Skeletal muscle tissue (tissue), 4 donors: ENCODE measurements around the gene HOXA4. TPM values are rescaled to one million over a fixed set of nuclear protein-coding genes. Genes with fewer than 3 reads are reported as not detected.
A peak's percentile ranks its signal among the peaks of the same experiment; 100 is the strongest.

Experiments
- H3K27ac ChIP-seq: one replicate; pipeline ENCODE4 v1.7.0; 2013; ENCODE audit warnings: mild to moderate bottlenecking, low read depth, low read length, inconsistent platforms
- H3K27me3 ChIP-seq, 3 donors: one replicate each; pipeline ENCODE4 v1.7.0; 2013; ENCODE audit warnings: low read length in 3 of 3; ENCODE audit not compliant: control insufficient read depth in 3 of 3, insufficient read depth in 3 of 3
- H3K36me3 ChIP-seq, 3 donors: one replicate each; pipeline ENCODE4 v1.7.0; 2013; ENCODE audit warnings: low read length in 3 of 3; ENCODE audit not compliant: control insufficient read depth in 3 of 3, insufficient read depth in 3 of 3
- H3K4me1 ChIP-seq, 3 donors: one replicate each; pipeline ENCODE4 v1.7.0; 2013; ENCODE audit warnings: low read length in 3 of 3, mild to moderate bottlenecking in 3 of 3; ENCODE audit not compliant: control insufficient read depth in 3 of 3, insufficient read depth in 3 of 3
- H3K4me3 ChIP-seq, 3 donors: one replicate each; pipeline ENCODE4 v1.7.0; 2013; ENCODE audit warnings: low read length in 3 of 3
- H3K9ac ChIP-seq, 3 donors: one replicate each; pipeline ENCODE4 v1.7.0; 2013; ENCODE audit warnings: low read length in 3 of 3, mild to moderate bottlenecking in 3 of 3, moderate library complexity in 2 of 3, low read depth in 1 of 3
- H3K9me3 ChIP-seq, 3 donors: one replicate each; pipeline ENCODE4 v1.7.0; 2013; ENCODE audit warnings: low read length in 3 of 3; ENCODE audit not compliant: control insufficient read depth in 3 of 3
- total RNA-seq: library from RNA; depleted of rRNA; stranded (reverse); fragments of >200 nt; gene quantifications from one replicate; pipeline ENCODE4 v1.2.3, GENCODE V29; 2014
- donor health status: Osteomylitis.

HOXA4 gene
- total RNA-seq, 1 donor from 2014 or later = 2.1 TPM

GRCh38 chr7:27111751-27112277, 18.7 kb downstream of the HOXA4 start:
- H3K4me1 ChIP-seq = peaks cover 27 to 38% (median 35%) of the 10 kb centered on the region in 3 donors
- H3K27ac ChIP-seq = peak overlapping the region; percentile 77
- H3K4me3 ChIP-seq = no peak overlapping the region
- H3K27me3 ChIP-seq = no peaks in the 10 kb centered on the region
- H3K36me3 ChIP-seq = peaks cover 0 to 4% (median 0%) of the 10 kb centered on the region in 3 donors
- H3K9ac ChIP-seq = no peak overlapping the region
- H3K9me3 ChIP-seq = no peaks in the 10 kb centered on the region

GRCh38 chr7:27111042-27111750, 19.4 kb downstream of the HOXA4 start:
- H3K4me3 ChIP-seq = peak overlapping the region in 2 of 3 donors; percentile 51 to 56
- no peaks in the 10 kb centered on the region for H3K27me3 ChIP-seq
- H3K4me1 ChIP-seq = peaks cover 30 to 43% (median 40%) of the 10 kb centered on the region in 3 donors
- H3K27ac ChIP-seq = peak overlapping the region; percentile 77
- H3K9ac ChIP-seq = peak overlapping the region in 1 of 3 donors; percentile 59
- peaks cover 0 to 4% (median 0%) of the 10 kb centered on the region in 3 donors for H3K36me3 ChIP-seq
- no peaks in the 10 kb centered on the region for H3K9me3 ChIP-seq

GRCh38 chr7:27110186-27111031, 20.1 kb downstream of the HOXA4 start:
- H3K9me3 ChIP-seq = no peaks in the 10 kb centered on the region
- H3K4me1 ChIP-seq = peaks cover 34 to 49% (median 42%) of the 10 kb centered on the region in 3 donors
- peak overlapping the region; percentile 6 to 56 (median 51) for H3K4me3 ChIP-seq
- H3K36me3 ChIP-seq = peaks cover 0 to 4% (median 0%) of the 10 kb centered on the region in 3 donors
- H3K9ac ChIP-seq = peak overlapping the region in 1 of 3 donors; percentile 59
- H3K27me3 ChIP-seq = no peaks in the 10 kb centered on the region
- H3K27ac ChIP-seq = peak overlapping the region; percentile 77

GRCh38 chr7:27109466-27110185, 20.9 kb downstream of the HOXA4 start:
- Histone ChIP-seq H3K9ac (no peak overlapping the region), H3K27me3 (no peaks in the 10 kb centered on the region), H3K27ac (no peak overlapping the region), H3K4me1 (peaks cover 34 to 49% (median 38%) of the 10 kb centered on the region in 3 donors), H3K36me3 (peaks cover 0 to 4% (median 0%) of the 10 kb centered on the region in 3 donors), H3K9me3 (no peaks in the 10 kb centered on the region), H3K4me3 (peak overlapping the region in 1 of 3 donors; percentile 6)

GRCh38 chr7:27108390-27109127, 22.0 kb downstream of the HOXA4 start:
- H3K36me3 ChIP-seq = peaks cover 0 to 4% (median 0%) of the 10 kb centered on the region in 3 donors
- peak overlapping the region; percentile 61 for H3K27ac ChIP-seq
- H3K27me3 ChIP-seq = peaks cover 0 to 3% (median 0%) of the 10 kb centered on the region in 3 donors
- peak overlapping the region in 1 of 3 donors; percentile 16 for H3K9ac ChIP-seq
- no peaks in the 10 kb centered on the region for H3K9me3 ChIP-seq
- peaks cover 29 to 47% (median 32%) of the 10 kb centered on the region in 3 donors for H3K4me1 ChIP-seq
- H3K4me3 ChIP-seq = peak overlapping the region in 1 of 3 donors; percentile 41

GRCh38 chr7:27107391-27108381, 22.9 kb downstream of the HOXA4 start:
- Histone ChIP-seq H3K4me1 (peaks cover 22 to 42% (median 26%) of the 10 kb centered on the region in 3 donors), H3K4me3 (peak overlapping the region in 1 of 3 donors; percentile 14), H3K9me3 (no peaks in the 10 kb centered on the region), H3K9ac (no peak overlapping the region), H3K27ac (peak overlapping the region; percentile 61), H3K27me3 (peaks cover 0 to 3% (median 0%) of the 10 kb centered on the region in 3 donors), H3K36me3 (peaks cover 0 to 4% (median 0%) of the 10 kb centered on the region in 3 donors)

- peaks cover 22 to 35% (median 24%) of the 10 kb centered on the region in 3 donors for H3K4me1 ChIP-seq
- peaks cover 0 to 3% (median 0%) of the 10 kb centered on the region in 3 donors for H3K27me3 ChIP-seq
- H3K27ac ChIP-seq = peak overlapping the region; percentile 54
- peak overlapping the region; percentile 69 to 72 (median 69) for H3K9ac ChIP-seq
- peaks cover 0 to 4% (median 0%) of the 10 kb centered on the region in 3 donors for H3K36me3 ChIP-seq
- H3K4me3 ChIP-seq = peak overlapping the region; percentile 65 to 71 (median 68)
- no peaks in the 10 kb centered on the region for H3K9me3 ChIP-seq
These were observed 23.7 kb downstream of the HOXA4 start for GRCh38 chr7:27106901-27107240.

GRCh38 chr7:27106181-27106900, 24.2 kb downstream of the HOXA4 start:
- peaks cover 19 to 29% (median 21%) of the 10 kb centered on the region in 3 donors for H3K4me1 ChIP-seq
- H3K27ac ChIP-seq = peak overlapping the region; percentile 54
- no peaks in the 10 kb centered on the region for H3K9me3 ChIP-seq
- H3K4me3 ChIP-seq = peak overlapping the region; percentile 65 to 71 (median 68)
- H3K36me3 ChIP-seq = peaks cover 0 to 4% (median 0%) of the 10 kb centered on the region in 3 donors
- peaks cover 0 to 3% (median 0%) of the 10 kb centered on the region in 3 donors for H3K27me3 ChIP-seq
- H3K9ac ChIP-seq = peak overlapping the region; percentile 69 to 72 (median 69)
